Keratinocyte (primary cell): ENCODE measurements around the gene GNAT2.

Experiments used
- CTCF ChIP-seq, 3 experiments: IDR thresholded peaks in 1 of 3; conservative IDR thresholded peaks in 1 of 3; optimal IDR thresholded peaks in 1 of 3; 2 replicates in 2 of 3; 3 replicates in 1 of 3; pipeline versions ENCODE3 to v1.5.1; 2011; ENCODE audit warnings: low read length in 3 of 3, mild to moderate bottlenecking in 3 of 3, moderate library complexity in 2 of 3, control low read depth in 1 of 3, inconsistent platforms in 1 of 3; ENCODE audit not compliant: insufficient read depth in 2 of 3; ENCODE audit errors: extremely low read depth in 1 of 3
- EZH2 ChIP-seq: IDR thresholded peaks from one replicate; pipeline ENCODE4 v1.6.1; 2012; ENCODE audit warnings: inconsistent platforms, mild to moderate bottlenecking, low read length, moderate library complexity

GRCh38 chr1:109622895-109623294, 3.5 kb upstream of the GNAT2 start:
- TF ChIP-seq EZH2 (no peak), CTCF (optimal IDR thresholded peaks at IDR 0.05 in 1 of 3, IDR thresholded peaks at IDR 0.05 in 1 of 3, conservative IDR thresholded peaks at IDR 0.05 in 1 of 3; ENCODE audit: extremely low read depth in 1 of 3, insufficient read depth in 2 of 3, low read length in 3 of 3) (no peak)
